Natural killer cell treated with Interleukin-12 subunit alpha and Interleukin-12 subunit beta and Interleukin-15 and Interleukin-18, amount 100 ng/mL, for 72 hours (primary cell): ENCODE measurements around the gene ATP5MK. TPM values are rescaled to one million over a fixed set of nuclear protein-coding genes. Genes with fewer than 3 reads are reported as not detected.
"Not testable (repeated sequence)": the region's sequence is repeated elsewhere in the genome, so short reads cannot be mapped to it uniquely, and the experiment has no call there.

Source experiments
- ATAC-seq, 2 donors: fragments of 150-1000 bp; cut with Tn5 transposase in 1 of 2; sonication (Bioruptor Pico), chemical (Tn5 transposase) in 1 of 2; 2 replicates each; pipeline ENCODE4 v1.10.0; 2021
- DNase-seq: peaks from one replicate; pipeline ENCODE4 v3.0.0; 2022; ENCODE audit warnings: low spot score
- H3K27ac Mint-ChIP-seq, 2 donors: 1 replicate in 1 of 2; 2 replicates in 1 of 2; pipeline ENCODE4 v1.8.0; 2022; ENCODE audit warnings: mixed read lengths in 2 of 2, mild to moderate bottlenecking in 1 of 2, moderate library complexity in 1 of 2
- H3K27me3 Mint-ChIP-seq, 2 donors: 1 replicate in 1 of 2; 2 replicates in 1 of 2; pipeline ENCODE4 v1.8.0; 2022; ENCODE audit warnings: mixed read lengths in 2 of 2
- H3K36me3 Mint-ChIP-seq: one replicate; pipeline ENCODE4 v1.8.0; 2022; ENCODE audit warnings: mixed read lengths
- H3K4me1 Mint-ChIP-seq, 2 donors: 1 replicate in 1 of 2; 2 replicates in 1 of 2; pipeline ENCODE4 v1.8.0; 2022; ENCODE audit warnings: low read depth in 2 of 2, mixed read lengths in 2 of 2, mild to moderate bottlenecking in 1 of 2
- H3K4me3 Mint-ChIP-seq: one replicate; pipeline ENCODE4 v1.8.0; 2022; ENCODE audit warnings: mixed read lengths
- H3K9me3 Mint-ChIP-seq: 2 replicates; pipeline ENCODE4 v1.8.0; 2022; ENCODE audit warnings: mixed read lengths
- total RNA-seq, 2 donors: library from RNA; stranded (reverse); gene quantifications; one replicate each; pipeline ENCODE4 v1.2.3, GENCODE V29; 2022

ATP5MK gene
- total RNA-seq, 2 donors from 2014 or later: 161 to 302 TPM

GRCh38 chr10:103427866-103428265 is 31.6 kb upstream of the ATP5MK start:
- H3K27ac Mint-ChIP-seq: no peak overlapping the region
- no peaks in the 10 kb centered on the region for H3K27me3 Mint-ChIP-seq
- H3K4me1 Mint-ChIP-seq: no peaks in the 10 kb centered on the region
- no peak for ATAC-seq
- no peak overlapping the region for H3K4me3 Mint-ChIP-seq
- no peaks in the 10 kb centered on the region for H3K9me3 Mint-ChIP-seq
- peaks cover 41% of the 10 kb centered on the region for H3K36me3 Mint-ChIP-seq
- DNase-seq: no peak

- Mint-ChIP-seq H3K9me3 (no peaks in the 10 kb centered on the region), H3K27ac (no peak overlapping the region), H3K36me3 (peaks cover 33% of the 10 kb centered on the region), H3K4me1 (no peaks in the 10 kb centered on the region), H3K4me3 (no peak overlapping the region), H3K27me3 (no peaks in the 10 kb centered on the region)
- no peak for ATAC-seq
- no peak for DNase-seq
Observed at GRCh38 chr10:103423748-103424147, 27.5 kb upstream of the ATP5MK start.

GRCh38 chr10:103419101-103419500 is 22.8 kb upstream of the ATP5MK start:
- Mint-ChIP-seq H3K4me3 (no peak overlapping the region), H3K27ac (no peak overlapping the region), H3K36me3 (peaks cover 53% of the 10 kb centered on the region), H3K4me1 (no peaks in the 10 kb centered on the region), H3K27me3 (no peaks in the 10 kb centered on the region), H3K9me3 (no peaks in the 10 kb centered on the region)
- no peak for ATAC-seq
- no peak for DNase-seq

GRCh38 chr10:103417601-103418000 is 21.3 kb upstream of the ATP5MK start:
- H3K27ac Mint-ChIP-seq: no peak overlapping the region
- peaks cover 49% of the 10 kb centered on the region for H3K36me3 Mint-ChIP-seq
- no peaks in the 10 kb centered on the region for H3K4me1 Mint-ChIP-seq
- no peaks in the 10 kb centered on the region for H3K9me3 Mint-ChIP-seq
- no peak for DNase-seq
- no peaks in the 10 kb centered on the region for H3K27me3 Mint-ChIP-seq
- no peak for ATAC-seq
- no peak overlapping the region for H3K4me3 Mint-ChIP-seq

- not testable (repeated sequence) for DNase-seq, ATAC-seq, H3K9me3 Mint-ChIP-seq, H3K4me1 Mint-ChIP-seq, H3K27ac Mint-ChIP-seq, H3K27me3 Mint-ChIP-seq, H3K4me3 Mint-ChIP-seq
- H3K36me3 Mint-ChIP-seq: peaks cover 46% of the 10 kb centered on the region
Observed at GRCh38 chr10:103417148-103417469, 20.8 kb upstream of the ATP5MK start.

- ATAC-seq (peak; percentile 41 to 52), DNase-seq (no peak)
- H3K4me3 Mint-ChIP-seq: no peak overlapping the region
- no peaks in the 10 kb centered on the region for H3K9me3 Mint-ChIP-seq
- H3K27me3 Mint-ChIP-seq: no peaks in the 10 kb centered on the region
- H3K4me1 Mint-ChIP-seq: no peaks in the 10 kb centered on the region
- peaks cover 46% of the 10 kb centered on the region for H3K36me3 Mint-ChIP-seq
- no peak overlapping the region for H3K27ac Mint-ChIP-seq
Observed at GRCh38 chr10:103416436-103417147, 20.3 kb upstream of the ATP5MK start.

GRCh38 chr10:103415581-103415980 is 19.3 kb upstream of the ATP5MK start:
- DNase-seq (no peak), ATAC-seq (no peak)
- H3K4me1 Mint-ChIP-seq: no peaks in the 10 kb centered on the region
- peaks cover 41% of the 10 kb centered on the region for H3K36me3 Mint-ChIP-seq
- no peaks in the 10 kb centered on the region for H3K9me3 Mint-ChIP-seq
- H3K4me3 Mint-ChIP-seq: no peak overlapping the region
- no peaks in the 10 kb centered on the region for H3K27me3 Mint-ChIP-seq
- H3K27ac Mint-ChIP-seq: no peak overlapping the region

- Mint-ChIP-seq H3K9me3 (no peaks in the 10 kb centered on the region), H3K27me3 (no peaks in the 10 kb centered on the region), H3K36me3 (peaks cover 51% of the 10 kb centered on the region), H3K4me1 (no peaks in the 10 kb centered on the region), H3K4me3 (no peak overlapping the region), H3K27ac (no peak overlapping the region)
- no peak for ATAC-seq
- no peak for DNase-seq
Observed at GRCh38 chr10:103413564-103413963, 17.3 kb upstream of the ATP5MK start.

GRCh38 chr10:103397191-103397825 is 1.0 kb upstream of the ATP5MK start:
- H3K4me3 Mint-ChIP-seq: peak overlapping the region; percentile 99
- DNase-seq: no peak
- peak overlapping the region; percentile 78 to 94 for H3K27ac Mint-ChIP-seq
- H3K9me3 Mint-ChIP-seq: no peaks in the 10 kb centered on the region
- peaks cover 23% of the 10 kb centered on the region for H3K36me3 Mint-ChIP-seq
- H3K27me3 Mint-ChIP-seq: no peaks in the 10 kb centered on the region
- no peak for ATAC-seq
- peaks cover 34 to 47% of the 10 kb centered on the region in 2 donors for H3K4me1 Mint-ChIP-seq

GRCh38 chr10:103396789-103397087 is 463 bp upstream of the ATP5MK start:
- no peak for ATAC-seq
- peak overlapping the region; percentile 78 to 94 for H3K27ac Mint-ChIP-seq
- H3K27me3 Mint-ChIP-seq: no peaks in the 10 kb centered on the region
- peaks cover 34 to 47% of the 10 kb centered on the region in 2 donors for H3K4me1 Mint-ChIP-seq
- H3K36me3 Mint-ChIP-seq: peaks cover 23% of the 10 kb centered on the region
- H3K4me3 Mint-ChIP-seq: peak overlapping the region; percentile 99
- H3K9me3 Mint-ChIP-seq: no peaks in the 10 kb centered on the region
- DNase-seq: no peak

- Mint-ChIP-seq H3K4me3 (peak overlapping the region; percentile 99), H3K27me3 (no peaks in the 10 kb centered on the region), H3K4me1 (peaks cover 34 to 47% of the 10 kb centered on the region in 2 donors), H3K27ac (peak overlapping the region; percentile 78 to 94), H3K9me3 (no peaks in the 10 kb centered on the region), H3K36me3 (peaks cover 23% of the 10 kb centered on the region)
- DNase-seq (no peak), ATAC-seq (no peak)
Observed at GRCh38 chr10:103395754-103396066, 565 bp downstream of the ATP5MK start.

GRCh38 chr10:103394180-103394579 is 2.1 kb downstream of the ATP5MK start:
- DNase-seq (no peak), ATAC-seq (no peak)
- Mint-ChIP-seq H3K27ac (peak overlapping the region in 1 of 2 donors; percentile 18), H3K36me3 (peaks cover 13% of the 10 kb centered on the region), H3K9me3 (no peaks in the 10 kb centered on the region), H3K4me3 (peak overlapping the region; percentile 52), H3K27me3 (no peaks in the 10 kb centered on the region), H3K4me1 (peaks cover 34 to 41% of the 10 kb centered on the region in 2 donors)

- no peaks in the 10 kb centered on the region for H3K27me3 Mint-ChIP-seq
- no peak for ATAC-seq
- no peaks in the 10 kb centered on the region for H3K9me3 Mint-ChIP-seq
- H3K36me3 Mint-ChIP-seq: peaks cover 9% of the 10 kb centered on the region
- no peak overlapping the region for H3K4me3 Mint-ChIP-seq
- no peak for DNase-seq
- H3K27ac Mint-ChIP-seq: no peak overlapping the region
- no peaks in the 10 kb centered on the region for H3K4me1 Mint-ChIP-seq
Observed at GRCh38 chr10:103382769-103383168, 13.5 kb downstream of the ATP5MK start.

- H3K9me3 Mint-ChIP-seq: no peaks in the 10 kb centered on the region
- peaks cover 14% of the 10 kb centered on the region for H3K36me3 Mint-ChIP-seq
- ATAC-seq: no peak
- H3K4me3 Mint-ChIP-seq: no peak overlapping the region
- no peak overlapping the region for H3K27ac Mint-ChIP-seq
- no peak for DNase-seq
- H3K27me3 Mint-ChIP-seq: no peaks in the 10 kb centered on the region
- peaks cover 7 to 10% of the 10 kb centered on the region in 2 donors for H3K4me1 Mint-ChIP-seq
Observed at GRCh38 chr10:103374263-103374662, 22.0 kb downstream of the ATP5MK start.

GRCh38 chr10:103373544-103373943 is 22.7 kb downstream of the ATP5MK start:
- Mint-ChIP-seq H3K4me1 (peaks cover 8 to 13% of the 10 kb centered on the region in 2 donors), H3K4me3 (no peak overlapping the region), H3K9me3 (no peaks in the 10 kb centered on the region), H3K27me3 (no peaks in the 10 kb centered on the region), H3K36me3 (peaks cover 14% of the 10 kb centered on the region), H3K27ac (no peak overlapping the region)
- DNase-seq (no peak), ATAC-seq (no peak)
